Endometrial microvascular endothelial cells (primary cell): ENCODE results near the gene SURF1. TPM values are rescaled to one million over a fixed set of nuclear protein-coding genes. Genes with fewer than 3 reads are reported as not detected.
"Not testable (repeated sequence)": the region's sequence is repeated elsewhere in the genome, so short reads cannot be mapped to it uniquely, and the experiment has no call there.

Experiments
- in situ Hi-C: cut with HindIII; loops from 2 replicates; pipeline ENCODE4 v1.10.0; 2017; ENCODE audit warnings: low sequenced_read_pairs, low pct_unique_long_range_greater_than_20kb; ENCODE audit errors: inconsistent ontology term
- total RNA-seq: library from RNA; depleted of rRNA; stranded (reverse); fragments of >200 nt; gene quantifications from one replicate; pipeline ENCODE4 v1.2.3, GENCODE V29; 2015; ENCODE audit errors: inconsistent ontology term

Gene SURF1
- total RNA-seq: 14.4 TPM

GRCh38 chr9:133356391-133357091, at the start of gene SURF1, which contains the start of gene SURF2:
Gene SURF1, minus strand, starts transcription at chr9:133356487. Its CDS starts 34 bp downstream, at chr9:133356453.
Gene SURF2, plus strand, starts transcription at chr9:133356550. Its CDS starts 43 bp downstream, at chr9:133356593.
- in situ Hi-C loops: no loop called here

GRCh38 chr9:133405508-133406438, 49.5 kb upstream of the SURF1 start:
- in situ Hi-C loops: no loop called here

- in situ Hi-C loops: no loop called here
Measured at GRCh38 chr9:133404454-133405002, 48.2 kb upstream of the SURF1 start.

- in situ Hi-C loops: no loop called here
Measured at GRCh38 chr9:133403766-133404453, 47.6 kb upstream of the SURF1 start.

GRCh38 chr9:133402689-133403088, 46.4 kb upstream of the SURF1 start:
- in situ Hi-C loops: no loop called here

- in situ Hi-C loops: no loop called here
Measured at GRCh38 chr9:133401588-133401987, 45.3 kb upstream of the SURF1 start.

- in situ Hi-C loops: no loop called here
Measured at GRCh38 chr9:133400292-133400691, 44.0 kb upstream of the SURF1 start.

GRCh38 chr9:133397895-133398294, 41.6 kb upstream of the SURF1 start:
- in situ Hi-C loops: no loop called here

GRCh38 chr9:133397370-133397769, 41.1 kb upstream of the SURF1 start:
- in situ Hi-C loops: no loop called here

GRCh38 chr9:133396952-133397351, 40.7 kb upstream of the SURF1 start:
- in situ Hi-C loops: no loop called here

- in situ Hi-C loops: no loop called here
Measured at GRCh38 chr9:133394687-133395271, 38.5 kb upstream of the SURF1 start.

GRCh38 chr9:133393399-133393798, 37.1 kb upstream of the SURF1 start:
- in situ Hi-C loops: no loop called here

GRCh38 chr9:133392308-133392707, 36.0 kb upstream of the SURF1 start:
- in situ Hi-C loops: not testable (repeated sequence)

GRCh38 chr9:133391449-133391848, 35.2 kb upstream of the SURF1 start:
- in situ Hi-C loops: not testable (repeated sequence)

- in situ Hi-C loops: no loop called here
Measured at GRCh38 chr9:133390713-133391112, 34.4 kb upstream of the SURF1 start.

- in situ Hi-C loops: no loop called here
Measured at GRCh38 chr9:133389562-133389961, 33.3 kb upstream of the SURF1 start.

GRCh38 chr9:133389025-133389557, 32.8 kb upstream of the SURF1 start:
- in situ Hi-C loops: no loop called here

- in situ Hi-C loops: no loop called here
Measured at GRCh38 chr9:133387680-133388079, 31.4 kb upstream of the SURF1 start.
